ENCODE data around the gene RAD17. TPM values are rescaled to one million over a fixed set of nuclear protein-coding genes. Genes with fewer than 3 reads are reported as not detected.

RAD17 gene
- total and polyA plus RNA-seq, 2 of the 8 experiments (the other 6 are each of a cell fraction or from before 2014, with no cell fraction given): 12.9 to 28.1 TPM

DNA sequence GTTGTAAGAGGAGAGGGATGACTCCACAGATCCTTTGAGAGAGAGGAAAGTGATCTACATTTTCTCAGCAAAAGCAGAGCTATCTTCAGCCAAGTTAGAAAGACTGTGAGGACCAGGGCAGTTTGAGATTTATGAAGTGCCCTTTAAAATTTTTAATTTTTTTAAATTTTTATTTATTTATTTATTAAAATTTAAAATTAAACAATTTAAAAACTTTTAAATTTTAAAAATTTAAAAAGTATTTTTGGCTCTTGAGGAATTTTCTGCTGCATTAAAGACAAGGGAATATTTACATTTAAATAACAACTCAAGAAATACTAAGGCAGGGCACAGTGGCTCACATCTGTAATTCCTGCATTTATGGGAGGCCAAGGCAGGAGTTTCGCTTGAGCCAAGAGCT, 92.6 kb downstream of the RAD17 start (continued):
- TF ChIP-seq, protein P1, sequence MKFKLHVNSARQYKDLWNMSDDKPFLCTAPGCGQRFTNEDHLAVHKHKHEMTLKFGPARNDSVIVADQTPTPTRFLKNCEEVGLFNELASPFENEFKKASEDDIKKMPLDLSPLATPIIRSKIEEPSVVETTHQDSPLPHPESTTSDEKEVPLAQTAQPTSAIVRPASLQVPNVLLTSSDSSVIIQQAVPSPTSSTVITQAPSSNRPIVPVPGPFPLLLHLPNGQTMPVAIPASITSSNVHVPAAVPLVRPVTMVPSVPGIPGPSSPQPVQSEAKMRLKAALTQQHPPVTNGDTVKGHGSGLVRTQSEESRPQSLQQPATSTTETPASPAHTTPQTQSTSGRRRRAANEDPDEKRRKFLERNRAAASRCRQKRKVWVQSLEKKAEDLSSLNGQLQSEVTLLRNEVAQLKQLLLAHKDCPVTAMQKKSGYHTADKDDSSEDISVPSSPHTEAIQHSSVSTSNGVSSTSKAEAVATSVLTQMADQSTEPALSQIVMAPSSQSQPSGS (IDR thresholded peaks at IDR 0.05; ENCODE audit: low read length): no peak
- TF ChIP-seq RAD21 (IDR thresholded peaks at IDR 0.05 in 1 of 2, conservative IDR thresholded peaks at IDR 0.05 in 1 of 2; ENCODE audit: low read depth in 2 of 2, low read length in 2 of 2): no peak
- no peak for TF ChIP-seq CBX8 (IDR thresholded peaks at IDR 0.05; ENCODE audit: borderline replicate concordance, low read depth, low read length)
- TF ChIP-seq YY1 (IDR thresholded peaks at IDR 0.05; ENCODE audit: low read depth, low read length): no peak

Other genes with a start within 250 kb of the RAD17 start
- gene CCNB1, start 202.7 kb upstream of the RAD17 start, total RNA-seq (2021; fragmentation: NEBNext Ultra II Directional; extraction: Animal tissue kit (Norgen Biotek cat#: 25700)): 338 and 342 TPM in 2 replicates
- gene CCNB1, start 202.7 kb upstream of the RAD17 start, polyA plus RNA-seq (2011; rRNA removed): 71.5 and 122 TPM in 2 replicates
- gene CENPH, start 180.2 kb upstream of the RAD17 start, total RNA-seq (2021; fragmentation: NEBNext Ultra II Directional; extraction: Animal tissue kit (Norgen Biotek cat#: 25700)): 75.7 and 82.8 TPM in 2 replicates
- gene CENPH, start 180.2 kb upstream of the RAD17 start, polyA plus RNA-seq (2011; rRNA removed): 69.0 and 72.2 TPM in 2 replicates
- 52.1 and 63.4 TPM in 2 replicates for gene CDK7, start 134.9 kb upstream of the RAD17 start, total RNA-seq (2021; fragmentation: NEBNext Ultra II Directional; extraction: Animal tissue kit (Norgen Biotek cat#: 25700))
- gene CDK7, start 134.9 kb upstream of the RAD17 start, polyA plus RNA-seq (2011; rRNA removed): 19.5 and 39.9 TPM in 2 replicates
- gene CCDC125, start 37.0 kb upstream of the RAD17 start, total RNA-seq (2021; fragmentation: NEBNext Ultra II Directional; extraction: Animal tissue kit (Norgen Biotek cat#: 25700)): not detected in 2 replicates
- 0.30 and 0.70 TPM in 2 replicates for gene CCDC125, start 37.0 kb upstream of the RAD17 start, polyA plus RNA-seq (2011; rRNA removed)
- 44.2 and 51.2 TPM in 2 replicates for gene AK6, start 298 bp upstream of the RAD17 start, total RNA-seq (2021; fragmentation: NEBNext Ultra II Directional; extraction: Animal tissue kit (Norgen Biotek cat#: 25700))
- gene AK6, start 298 bp upstream of the RAD17 start, polyA plus RNA-seq (2011; rRNA removed): 10.2 and 22.5 TPM in 2 replicates
- 85.1 and 85.4 TPM in 2 replicates for gene TAF9, start 298 bp upstream of the RAD17 start, total RNA-seq (2021; fragmentation: NEBNext Ultra II Directional; extraction: Animal tissue kit (Norgen Biotek cat#: 25700))
- 76.0 and 135 TPM in 2 replicates for gene TAF9, start 298 bp upstream of the RAD17 start, polyA plus RNA-seq (2011; rRNA removed)
- gene MARVELD2, start 45.3 kb downstream of the RAD17 start, total RNA-seq (2021; fragmentation: NEBNext Ultra II Directional; extraction: Animal tissue kit (Norgen Biotek cat#: 25700)): 31.0 and 31.4 TPM in 2 replicates
- 15.4 and 18.7 TPM in 2 replicates for gene MARVELD2, start 45.3 kb downstream of the RAD17 start, polyA plus RNA-seq (2011; rRNA removed)
- 76.3 and 85.5 TPM in 2 replicates for gene OCLN, start 123.0 kb downstream of the RAD17 start, total RNA-seq (2021; fragmentation: NEBNext Ultra II Directional; extraction: Animal tissue kit (Norgen Biotek cat#: 25700))
- 19.8 and 27.9 TPM in 2 replicates for gene OCLN, start 123.0 kb downstream of the RAD17 start, polyA plus RNA-seq (2011; rRNA removed)
- gene GTF2H2C, start 190.4 kb downstream of the RAD17 start, total RNA-seq (2021; fragmentation: NEBNext Ultra II Directional; extraction: Animal tissue kit (Norgen Biotek cat#: 25700)): 45.1 and 46.3 TPM in 2 replicates
- 14.6 and 20.8 TPM in 2 replicates for gene GTF2H2C, start 190.4 kb downstream of the RAD17 start, polyA plus RNA-seq (2011; rRNA removed)